NCI-H1048 (cell line): ENCODE measurements around the gene METTL16.
"Not testable (repeated sequence)": the region's sequence is repeated elsewhere in the genome, so short reads cannot be mapped to it uniquely, and the experiment has no call there.

Experiments
- DNase-seq: peaks from one replicate; lab custom pipeline; 2025; lab: John Stamatoyannopoulos, UW

Gene METTL16

DNA sequence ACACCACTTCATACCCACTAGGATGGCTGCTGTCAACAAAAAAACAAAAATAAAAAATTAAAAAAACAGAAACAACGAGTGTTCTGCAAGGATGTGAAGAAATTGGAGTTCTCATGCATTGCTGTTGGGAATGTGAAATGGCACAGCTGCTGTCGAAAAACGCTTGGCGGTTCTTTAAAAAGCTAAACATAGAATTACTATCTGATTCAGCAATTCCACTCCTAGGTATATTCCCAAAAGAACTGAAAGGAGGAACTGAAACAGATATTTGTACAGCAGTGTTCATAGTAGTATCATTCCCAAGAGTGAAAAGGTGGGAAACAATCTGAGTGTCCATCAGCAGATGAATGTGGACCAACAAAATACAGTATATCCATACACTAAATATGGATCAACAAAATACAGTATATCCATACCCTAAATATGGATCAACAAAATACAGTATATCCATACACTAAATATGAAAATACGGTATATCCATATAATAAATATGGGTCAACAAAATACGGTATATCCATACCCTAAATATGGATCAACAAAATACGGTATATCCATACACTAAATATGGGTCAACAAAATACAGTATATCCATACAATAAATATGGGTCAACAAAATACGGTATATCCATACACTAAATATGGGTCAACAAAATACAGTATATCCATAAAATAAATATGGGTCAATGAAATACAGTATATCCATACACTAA is 8.7 kb downstream of the METTL16 start:
- DNase-seq, result no peak

DNA sequence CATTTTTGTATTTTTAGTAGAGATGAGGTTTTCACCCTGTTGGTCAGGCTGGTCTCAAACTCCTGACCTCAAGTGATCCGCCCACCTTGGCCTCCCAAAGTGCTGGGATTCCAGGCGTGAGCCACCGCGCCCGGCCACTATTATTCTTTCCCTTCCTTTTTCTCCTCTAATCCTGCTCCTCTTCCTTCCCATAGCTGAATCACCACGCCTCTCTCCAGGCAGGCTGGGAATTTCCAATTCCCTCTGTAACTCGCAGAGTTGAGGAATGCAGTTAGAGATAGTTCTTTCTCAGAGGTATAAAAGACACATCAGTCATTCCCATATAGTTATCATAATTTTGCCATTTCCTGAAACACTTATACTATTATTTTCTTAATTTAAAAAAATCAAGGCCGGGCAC is 11.2 kb downstream of the METTL16 start:
- no peak for DNase-seq

DNA sequence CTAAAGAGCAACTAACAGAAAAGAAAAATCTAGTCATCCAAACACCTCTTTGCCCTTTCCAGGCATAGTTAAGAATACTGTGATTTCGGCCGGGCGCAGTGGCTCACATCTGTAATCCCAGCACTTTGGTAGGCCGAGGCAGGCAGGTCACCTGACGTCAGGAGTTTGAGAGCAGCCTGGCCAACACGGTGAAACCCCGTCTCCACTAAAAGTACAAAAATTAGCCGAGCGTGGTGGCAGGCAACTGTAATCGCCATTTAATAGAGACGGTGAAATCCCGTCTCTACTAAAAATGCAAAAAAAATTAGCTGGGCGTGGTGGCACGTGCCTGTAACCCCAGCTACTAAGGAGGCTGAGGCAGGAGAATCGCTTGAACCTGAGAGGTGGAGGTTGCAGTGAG is 22.4 kb downstream of the METTL16 start:
- not testable (repeated sequence) for DNase-seq

DNA sequence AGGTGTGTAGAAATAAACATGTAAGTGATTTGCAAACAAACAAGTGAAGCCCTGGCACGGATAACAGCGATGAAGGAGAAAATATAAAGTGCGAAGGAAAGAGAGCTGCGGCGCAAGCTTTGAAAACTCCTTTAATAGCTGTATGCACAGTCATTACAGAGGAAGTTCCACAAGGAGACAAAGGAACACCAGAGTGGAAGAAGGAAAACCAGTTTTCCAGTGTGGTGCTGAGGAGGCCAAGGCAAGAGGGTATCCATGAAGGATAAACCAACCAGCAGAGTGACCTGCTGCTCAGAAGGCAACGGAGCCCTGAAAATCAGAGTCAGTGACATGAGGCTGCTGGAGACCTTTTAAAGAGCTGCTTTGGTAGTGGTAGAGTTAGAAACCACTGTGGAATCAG is 24.4 kb downstream of the METTL16 start:
- DNase-seq, result no peak

DNA sequence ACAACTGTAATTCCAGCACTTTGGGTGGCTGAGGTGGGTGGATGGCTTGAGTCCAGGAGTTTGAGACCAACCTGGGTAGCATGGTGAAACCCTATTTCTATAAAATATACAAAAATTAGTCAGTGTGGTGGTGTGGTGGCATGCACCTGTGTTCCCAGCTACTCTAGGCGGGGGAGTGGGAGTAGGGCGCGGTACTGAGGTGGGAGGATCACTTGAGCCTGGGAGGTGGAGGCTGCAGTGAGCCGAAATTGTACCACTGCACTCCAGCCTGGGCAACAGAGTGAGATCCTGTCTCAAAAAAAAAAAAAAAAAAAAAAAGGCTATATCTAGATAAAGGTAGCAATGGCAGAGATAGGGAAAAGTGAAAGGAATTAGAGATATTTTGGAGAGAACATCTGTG is 25.0 kb downstream of the METTL16 start:
- not testable (repeated sequence) for DNase-seq

DNA sequence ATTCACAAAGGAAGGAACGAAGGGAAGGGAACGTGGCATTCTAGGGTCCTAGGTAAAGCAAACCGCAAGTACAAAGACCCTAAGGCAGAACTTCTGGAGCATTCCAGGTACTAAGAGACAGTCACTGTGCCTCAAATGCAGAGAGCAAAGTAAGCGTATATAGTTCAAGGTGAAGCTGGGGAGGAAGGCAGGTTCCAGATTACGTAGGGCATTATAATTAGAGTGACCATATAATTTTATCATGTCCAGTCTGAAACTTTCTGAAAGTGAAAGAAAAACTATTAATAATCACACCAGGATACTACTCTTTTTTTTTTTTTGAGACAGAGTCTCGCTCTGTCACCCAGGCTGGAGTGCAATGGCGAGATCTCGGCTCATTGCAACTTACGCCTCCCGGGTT is 25.7 kb downstream of the METTL16 start:
- DNase-seq, result no peak

DNA sequence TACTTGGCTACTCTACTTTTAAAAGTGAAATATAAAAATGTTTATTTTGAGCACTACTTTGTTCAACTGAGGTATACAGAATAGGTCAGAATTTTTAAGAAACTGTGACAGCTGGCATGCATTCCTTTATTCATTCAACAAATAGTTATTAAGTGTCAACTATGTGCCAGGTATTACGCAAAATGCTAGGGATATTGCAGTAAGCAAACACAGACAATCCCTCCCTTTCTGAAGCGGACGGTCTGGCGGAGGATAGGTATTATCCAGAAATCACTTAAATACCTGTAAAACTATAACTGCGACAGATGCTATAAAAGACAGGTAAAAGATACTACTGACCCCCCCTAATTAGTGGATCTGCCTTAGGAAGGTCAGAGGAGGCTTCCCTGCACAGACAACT is 26.1 kb downstream of the METTL16 start:
- DNase-seq, result no peak

DNA sequence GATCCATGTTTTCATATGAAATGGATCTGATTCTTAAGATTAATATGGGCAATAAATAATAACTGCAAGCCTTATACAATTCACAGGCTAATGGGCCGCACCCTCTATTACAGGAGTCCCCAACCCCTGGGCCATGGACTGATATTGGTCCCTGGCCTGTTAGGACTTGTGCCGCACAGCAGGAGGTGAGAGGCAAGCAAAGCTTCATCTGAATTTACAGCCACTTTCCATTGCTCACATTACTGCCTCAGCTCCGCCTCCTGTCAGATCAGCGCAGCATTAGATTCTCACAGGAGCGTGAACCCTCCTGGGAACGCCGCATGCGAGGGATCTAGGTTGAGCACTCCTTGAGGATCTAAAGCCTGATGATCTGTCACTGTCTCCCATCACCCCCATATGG is 26.8 kb downstream of the METTL16 start:
- DNase-seq, result no peak

DNA sequence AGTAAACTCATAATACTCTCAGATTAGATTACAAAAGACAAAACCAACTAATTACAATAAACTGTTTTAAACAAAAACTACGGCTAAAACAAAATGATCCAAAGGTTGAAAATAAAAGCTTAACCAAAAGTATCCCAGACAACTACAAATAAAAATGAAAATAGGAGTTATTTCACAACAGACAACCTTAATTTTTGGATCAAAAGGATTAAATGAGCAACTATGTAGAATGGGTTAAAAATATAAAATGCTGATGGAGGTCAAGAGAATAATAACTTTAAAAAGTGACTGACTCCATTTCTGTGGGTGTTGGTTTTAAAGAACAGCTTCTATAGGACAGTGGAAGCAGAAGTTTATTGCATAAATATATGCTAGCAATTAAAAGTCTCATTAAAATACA is 28.6 kb downstream of the METTL16 start:
- DNase-seq, result no peak

DNA sequence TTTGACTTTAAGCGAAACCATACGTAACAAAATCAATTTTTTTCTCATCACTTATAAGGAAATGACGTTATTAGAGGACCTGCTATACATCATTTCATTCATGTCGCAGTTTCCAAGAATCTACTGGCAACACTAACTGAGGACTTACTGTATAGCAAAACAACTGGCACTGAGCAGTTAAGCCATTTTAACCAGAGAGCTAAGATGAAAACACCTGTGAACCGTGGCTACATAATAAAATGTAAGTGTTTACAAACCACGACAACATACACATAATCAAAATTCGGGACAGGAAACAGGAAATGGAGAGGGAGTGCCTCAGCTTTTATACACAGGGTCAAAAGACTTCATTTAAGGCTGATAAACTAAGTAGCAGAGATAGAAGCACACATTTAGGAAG is 29.5 kb downstream of the METTL16 start:
- DNase-seq, result no peak

DNA sequence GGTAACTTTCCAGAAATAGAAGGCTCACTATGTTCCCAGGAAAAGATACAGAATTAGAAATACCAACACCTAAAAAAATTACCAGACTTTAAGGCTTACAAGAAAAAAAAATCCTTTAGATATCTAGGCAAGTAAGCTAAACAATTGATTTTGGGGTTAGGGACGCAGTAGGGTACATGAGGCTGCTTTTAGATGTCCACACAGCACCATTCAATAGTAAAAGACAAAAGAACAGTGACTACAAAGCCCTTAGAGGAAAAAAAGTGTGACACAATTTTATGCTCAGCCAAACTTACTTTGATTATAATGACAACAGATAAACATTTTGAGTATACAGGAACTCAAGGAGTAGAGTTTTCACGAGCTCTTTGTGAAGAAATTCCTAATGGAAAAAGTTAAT is 29.9 kb downstream of the METTL16 start:
- no peak for DNase-seq

DNA sequence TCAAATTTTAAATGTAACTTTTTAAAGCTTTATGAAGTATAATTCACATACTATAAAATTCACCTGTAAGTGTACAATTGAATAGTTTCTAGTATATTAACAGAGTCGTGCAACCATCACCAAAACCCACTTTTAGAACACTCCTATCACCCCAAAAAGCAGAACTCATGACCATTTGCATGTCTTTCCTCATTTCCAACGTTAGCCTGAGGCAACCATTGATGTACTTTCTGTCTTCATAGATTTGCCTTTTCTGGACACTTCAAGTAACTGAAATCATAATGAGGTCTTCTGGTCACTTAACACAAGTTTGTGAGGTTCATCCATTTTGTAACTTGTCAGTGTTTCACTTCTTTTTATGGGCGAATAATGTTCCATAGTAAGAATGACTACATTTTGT is 33.2 kb downstream of the METTL16 start:
- DNase-seq, result no peak

DNA sequence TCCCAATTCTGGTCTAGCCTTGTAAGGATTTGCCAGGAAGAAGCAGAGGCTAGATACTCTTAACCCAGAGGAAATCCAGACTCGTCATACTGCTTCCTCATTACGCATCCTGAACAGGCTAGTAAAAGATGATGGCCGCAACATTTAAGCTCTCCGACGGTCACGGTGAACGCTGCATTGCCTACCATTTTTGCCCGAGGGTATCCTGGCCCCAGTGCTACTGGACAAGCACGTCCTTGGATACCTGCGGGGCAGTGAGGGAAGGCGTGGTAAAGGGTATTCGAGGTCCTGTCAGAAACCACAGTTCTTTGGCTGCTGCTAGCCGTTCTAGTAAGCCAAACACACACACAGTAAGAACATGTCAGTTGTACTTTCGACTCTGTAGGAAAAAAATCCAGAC is 36.6 kb downstream of the METTL16 start:
- DNase-seq, result no peak

DNA sequence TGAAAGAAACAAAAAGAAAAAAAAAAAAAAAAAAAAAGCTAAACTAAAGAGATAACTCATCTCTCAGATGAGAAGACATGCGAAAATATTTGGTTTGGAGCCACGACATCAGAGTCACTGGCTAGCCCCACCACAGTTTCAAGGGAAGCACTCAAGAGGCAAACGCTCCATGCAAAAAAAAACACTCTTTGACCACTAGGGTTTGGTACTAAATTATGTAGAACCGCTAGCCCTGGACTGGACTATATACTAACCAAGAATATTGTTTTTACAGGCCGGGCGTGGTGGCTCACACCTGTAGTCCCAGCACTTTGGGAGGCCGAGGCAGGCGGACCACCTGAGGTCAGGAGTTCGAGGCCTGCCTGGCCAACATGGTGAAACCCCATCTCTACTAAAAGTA is 37.3 kb downstream of the METTL16 start:
- DNase-seq, result no peak

DNA sequence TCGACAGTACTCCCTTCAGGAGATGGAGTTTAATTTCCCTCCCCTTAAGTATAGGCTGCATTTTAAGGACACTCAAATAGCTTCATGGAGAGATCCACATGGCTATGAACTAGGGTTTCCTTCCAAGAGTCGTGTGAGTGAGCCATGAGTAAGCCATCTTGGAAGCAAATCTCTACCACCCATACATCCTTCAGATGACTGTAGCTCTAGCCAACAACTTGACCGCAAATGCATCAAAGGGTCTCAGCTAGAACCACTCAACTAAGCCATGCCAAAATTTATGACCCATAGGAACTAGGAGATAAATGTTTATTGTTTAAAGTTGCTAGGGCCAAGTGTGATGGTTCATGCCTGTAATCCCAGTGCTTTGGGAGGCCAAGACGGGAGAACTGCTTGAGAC is 43.4 kb downstream of the METTL16 start:
- no peak for DNase-seq

DNA sequence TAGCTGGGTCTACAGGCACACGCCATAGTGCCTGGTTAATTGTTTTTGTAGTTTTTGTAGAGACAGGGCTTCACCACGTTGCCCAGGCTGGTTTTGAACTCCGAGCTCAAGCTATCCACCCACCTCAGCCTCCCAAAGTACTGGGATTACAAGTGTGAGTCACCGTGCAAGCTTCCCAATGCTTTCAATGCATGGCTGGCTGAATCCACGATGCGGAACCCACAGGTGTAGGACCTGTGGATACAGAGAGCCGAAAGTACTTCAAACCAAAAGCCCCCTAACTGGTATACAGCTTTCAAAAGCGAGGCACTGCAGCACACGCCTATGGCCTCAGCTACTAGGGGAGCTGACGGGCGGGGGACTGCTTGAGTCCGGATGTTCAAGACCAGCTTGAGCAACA is 44.8 kb downstream of the METTL16 start:
- DNase-seq, result no peak

DNA sequence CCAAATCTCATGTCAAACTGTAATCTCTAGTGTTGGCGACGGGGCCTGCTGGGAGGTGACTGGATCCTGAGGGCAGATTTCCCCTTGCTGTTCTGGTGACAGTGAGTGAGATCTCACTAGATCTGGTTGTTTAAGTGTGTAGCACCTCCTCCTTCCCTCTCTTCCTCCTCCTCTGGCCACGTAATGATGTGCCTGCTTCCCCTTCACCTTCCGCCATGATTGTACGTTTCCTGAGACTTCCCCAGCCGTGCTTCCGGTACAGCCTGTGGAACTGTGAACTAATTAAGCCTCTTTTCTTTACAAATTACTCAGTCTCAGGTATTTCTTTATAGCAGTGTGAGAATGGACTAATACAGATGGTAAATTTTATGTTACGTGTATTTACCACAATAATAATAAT is 49.2 kb downstream of the METTL16 start:
- no peak for DNase-seq

DNA sequence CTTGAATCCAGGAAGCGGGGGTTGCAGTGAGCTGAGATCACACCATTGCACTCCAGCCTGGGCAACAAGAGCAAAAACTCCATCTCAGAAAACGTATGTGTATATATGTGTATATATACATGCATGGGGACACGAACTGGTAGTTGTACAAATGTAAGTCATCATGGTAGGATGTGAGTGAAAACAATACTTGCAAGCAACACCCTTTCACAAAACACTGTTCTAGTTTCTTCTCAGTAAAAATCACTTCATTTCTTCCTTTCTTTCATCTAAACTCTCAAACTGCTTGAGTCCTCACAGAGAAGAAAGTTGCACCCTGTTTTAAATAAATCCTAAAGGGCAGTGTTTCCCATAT is 51.8 kb downstream of the METTL16 start:
- DNase-seq, result no peak

DNA sequence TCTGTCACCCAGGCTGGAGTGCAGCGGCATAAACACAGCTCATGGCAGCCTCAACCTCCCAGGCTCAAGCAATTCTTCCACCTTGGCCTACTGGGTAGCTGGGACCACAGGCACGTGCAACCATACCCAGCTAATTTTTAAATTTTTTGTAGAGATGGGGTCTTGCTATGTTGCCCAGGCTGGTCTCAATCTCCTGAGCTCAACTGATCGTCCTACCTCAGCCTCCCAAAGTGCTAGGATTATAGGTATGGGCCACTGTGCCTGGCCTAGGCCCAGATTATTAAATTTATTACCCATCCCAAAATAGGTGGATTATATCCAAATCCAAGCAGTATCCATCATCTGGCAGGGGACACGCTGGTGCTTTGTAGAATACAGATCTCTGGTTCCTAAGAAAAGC is 53.8 kb downstream of the METTL16 start:
- no peak for DNase-seq

DNA sequence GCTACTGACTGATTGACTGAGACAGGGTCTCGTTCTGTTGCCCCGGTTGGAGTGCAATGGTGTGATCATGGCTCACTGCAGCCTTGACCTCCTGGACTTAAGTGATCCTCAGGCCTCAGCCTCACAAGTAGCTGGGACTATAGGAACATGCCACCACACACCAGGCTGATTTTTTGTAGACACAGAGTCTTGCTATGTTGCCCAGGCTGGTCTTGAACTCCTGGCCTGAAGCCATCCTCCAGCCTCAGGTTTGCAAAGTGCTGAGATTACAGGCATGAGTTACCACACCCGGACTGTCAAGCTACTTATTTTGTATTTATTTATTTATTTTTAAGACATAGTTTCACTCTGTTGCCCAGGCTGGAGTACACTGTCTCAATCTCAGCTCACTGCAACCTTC is 55.2 kb downstream of the METTL16 start:
- DNase-seq, result no peak

DNA sequence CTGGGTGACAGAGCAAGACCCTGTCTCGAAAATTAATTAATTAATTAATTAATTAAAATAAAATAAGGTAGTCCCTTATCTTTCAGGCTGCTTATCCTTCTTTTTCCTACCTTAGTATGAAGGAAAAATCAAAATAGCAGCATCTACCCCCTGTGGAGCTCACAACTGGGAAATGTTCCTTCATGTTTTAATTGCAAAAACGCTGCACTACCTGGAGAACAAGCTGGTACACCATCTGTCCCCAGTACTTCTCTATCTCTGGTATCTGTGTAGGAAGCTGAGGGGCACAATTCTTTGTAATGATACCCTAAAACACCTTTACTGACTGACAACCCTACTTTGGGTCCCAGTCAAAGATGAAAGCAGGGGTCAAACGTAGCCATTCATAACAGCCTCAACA is 55.7 kb downstream of the METTL16 start:
- DNase-seq, result no peak

DNA sequence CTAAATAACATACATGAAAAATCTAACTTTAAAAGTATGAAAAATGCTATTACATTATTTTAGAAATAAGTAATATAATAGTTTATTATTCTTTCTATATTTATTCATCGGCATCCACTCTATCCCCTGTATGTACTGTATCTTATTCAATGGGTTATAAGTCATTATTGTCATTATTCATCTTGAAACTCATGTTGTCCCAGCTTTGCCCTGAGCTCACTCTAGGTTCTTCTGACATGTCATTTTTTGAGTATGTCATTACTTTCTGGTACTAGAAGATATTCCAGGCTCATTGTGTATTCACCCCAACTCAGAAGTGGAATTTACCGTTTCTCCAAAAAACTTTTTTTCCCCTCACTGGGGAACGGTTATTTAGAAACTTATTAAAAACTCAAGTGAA is 57.8 kb downstream of the METTL16 start:
- no peak for DNase-seq

DNA sequence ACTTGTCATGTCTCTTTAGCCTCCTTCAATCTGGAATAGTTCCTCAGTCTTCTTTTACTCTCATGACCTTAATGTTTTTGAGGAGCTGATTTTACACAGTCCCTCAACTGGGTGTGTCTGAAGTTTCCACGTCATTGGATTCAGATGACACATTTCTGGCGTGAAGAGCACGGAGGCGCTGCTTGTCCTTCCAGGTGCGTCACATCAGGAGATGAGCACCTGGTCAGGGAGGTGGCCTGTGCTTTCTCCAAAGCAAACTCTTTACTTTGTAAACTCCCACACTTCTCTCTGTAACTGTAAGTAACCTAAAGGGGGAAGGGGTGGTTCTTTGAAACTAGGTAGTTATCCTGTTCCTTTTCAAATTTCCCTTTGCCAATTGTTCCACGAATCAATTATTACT is 58.4 kb downstream of the METTL16 start:
- DNase-seq, result no peak

DNA sequence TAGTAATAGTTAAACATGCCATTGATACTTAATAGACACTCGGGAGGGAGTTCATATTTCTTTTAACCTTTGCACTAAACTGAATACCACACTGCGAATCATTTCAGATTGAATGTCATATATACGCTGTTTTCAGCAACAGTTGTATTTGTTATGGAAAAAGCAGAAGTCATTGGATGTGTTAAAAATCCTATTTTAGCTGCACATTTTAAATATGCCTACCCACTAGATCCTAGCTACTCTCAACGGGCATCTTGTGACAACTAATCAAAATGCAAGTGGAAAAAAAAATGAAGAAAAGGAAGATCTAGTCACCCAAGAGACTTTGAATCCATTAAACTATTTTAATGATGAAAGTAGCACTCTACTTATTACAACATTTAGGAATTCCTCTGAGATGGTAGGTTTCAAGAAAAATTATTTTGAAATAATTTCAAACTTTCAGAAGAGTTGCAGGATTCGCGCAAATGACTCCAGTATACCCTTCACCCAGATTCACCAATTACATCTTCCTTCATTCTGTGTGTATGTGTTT is 59.4 kb downstream of the METTL16 start:
- no peak for DNase-seq
